ENCODE measurements around the gene KRAS.

The KRAS gene

DNA sequence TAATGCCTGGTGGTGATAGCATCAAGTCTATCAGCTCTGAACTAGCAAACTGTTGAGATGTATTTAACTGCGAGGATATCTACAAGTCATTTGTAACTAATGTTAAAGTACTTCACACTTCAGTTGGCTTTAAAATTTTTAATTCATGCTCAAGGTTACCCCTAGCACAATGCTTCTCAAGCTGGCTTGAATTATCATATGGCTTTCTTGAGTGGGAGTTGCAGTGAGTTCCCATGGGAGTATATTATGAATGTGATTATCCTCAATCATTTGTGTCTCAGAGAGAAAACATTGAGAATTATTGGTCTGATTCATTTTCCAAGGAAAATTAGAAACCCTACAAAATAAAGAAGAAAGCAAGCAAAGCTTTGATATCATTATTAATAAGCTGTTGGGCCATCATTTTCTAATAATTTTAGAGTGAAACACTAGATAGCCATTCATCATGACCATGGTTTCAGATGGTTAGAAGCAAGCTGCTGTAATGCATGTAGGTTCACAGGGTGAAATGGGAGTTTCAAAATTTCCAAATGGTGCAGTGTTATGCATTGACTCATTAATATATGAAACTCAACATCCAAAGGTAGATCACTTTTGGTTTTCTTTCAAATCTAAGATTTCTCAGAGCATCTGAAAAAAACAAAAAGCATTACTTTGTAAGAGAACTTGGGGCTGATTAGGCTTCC lies 11.8 kb upstream of the KRAS start:
- H3K9ac ChIP-seq: no peak overlapping the region
- no peaks in the 10 kb centered on the region for H3K36me3 ChIP-seq (ENCODE audit: insufficient read depth)
- H3K4me1 ChIP-seq (ENCODE audit: low read depth, poor library complexity, severe bottlenecking): peaks cover 12% of the 10 kb centered on the region
- TF ChIP-seq, protein P1, sequence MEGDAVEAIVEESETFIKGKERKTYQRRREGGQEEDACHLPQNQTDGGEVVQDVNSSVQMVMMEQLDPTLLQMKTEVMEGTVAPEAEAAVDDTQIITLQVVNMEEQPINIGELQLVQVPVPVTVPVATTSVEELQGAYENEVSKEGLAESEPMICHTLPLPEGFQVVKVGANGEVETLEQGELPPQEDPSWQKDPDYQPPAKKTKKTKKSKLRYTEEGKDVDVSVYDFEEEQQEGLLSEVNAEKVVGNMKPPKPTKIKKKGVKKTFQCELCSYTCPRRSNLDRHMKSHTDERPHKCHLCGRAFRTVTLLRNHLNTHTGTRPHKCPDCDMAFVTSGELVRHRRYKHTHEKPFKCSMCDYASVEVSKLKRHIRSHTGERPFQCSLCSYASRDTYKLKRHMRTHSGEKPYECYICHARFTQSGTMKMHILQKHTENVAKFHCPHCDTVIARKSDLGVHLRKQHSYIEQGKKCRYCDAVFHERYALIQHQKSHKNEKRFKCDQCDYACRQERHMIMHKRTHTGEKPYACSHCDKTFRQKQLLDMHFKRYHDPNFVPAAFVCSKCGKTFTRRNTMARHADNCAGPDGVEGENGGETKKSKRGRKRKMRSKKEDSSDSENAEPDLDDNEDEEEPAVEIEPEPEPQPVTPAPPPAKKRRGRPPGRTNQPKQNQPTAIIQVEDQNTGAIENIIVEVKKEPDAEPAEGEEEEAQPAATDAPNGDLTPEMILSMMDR (conservative IDR thresholded peaks at IDR 0.05; ENCODE audit: low read depth, low read length): no peak
- no peaks in the 10 kb centered on the region for H4K20me1 ChIP-seq (ENCODE audit: insufficient read depth)
- H3K4me2 ChIP-seq: no peak overlapping the region
- no peak overlapping the region for H3K27ac ChIP-seq
- no peak overlapping the region for H3K4me3 ChIP-seq (IDR thresholded peaks at IDR 0.05; ENCODE audit: insufficient read depth, low read depth, low read length)
- H3K27me3 ChIP-seq (ENCODE audit: insufficient read depth, low read depth): no peaks in the 10 kb centered on the region
- H2AFZ ChIP-seq (ENCODE audit: low read depth): no peak overlapping the region
- no peaks in the 10 kb centered on the region for H3K79me2 ChIP-seq (ENCODE audit: insufficient read depth, low read depth)

DNA sequence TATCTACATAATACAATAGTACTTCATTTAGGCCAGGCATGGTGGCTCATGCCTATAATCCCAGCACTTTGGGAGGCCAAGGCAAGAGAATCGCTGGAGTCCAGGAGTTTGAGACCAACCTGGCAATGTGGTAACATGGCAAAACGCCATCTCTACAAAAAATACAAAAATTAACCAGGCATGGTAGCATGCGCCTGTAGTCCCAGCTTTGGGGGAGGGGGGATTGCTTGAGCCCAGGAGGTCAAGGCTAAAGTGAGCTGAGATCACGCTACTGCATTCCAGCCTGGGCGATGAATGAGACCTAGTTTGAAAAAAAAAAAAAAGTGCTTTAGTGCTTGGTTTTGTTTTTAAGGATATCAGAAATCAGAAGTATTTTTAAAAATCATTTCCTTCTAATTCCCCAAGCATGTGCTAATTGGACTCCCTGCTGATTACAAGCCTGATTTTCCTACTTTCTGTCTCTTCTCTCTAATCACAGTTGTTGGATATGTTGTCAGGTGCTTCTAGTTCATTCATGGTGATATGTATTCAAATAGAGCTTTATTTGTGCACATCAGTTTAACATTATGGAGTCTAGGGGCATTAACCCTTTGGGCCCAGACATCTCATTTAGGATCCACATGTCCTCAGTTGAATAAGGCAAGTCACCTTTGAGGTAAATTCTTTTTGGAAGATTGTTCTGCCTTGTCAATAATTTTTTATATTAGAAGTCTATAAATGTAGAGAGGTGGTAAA lies 7.0 kb upstream of the KRAS start:
- Histone ChIP-seq H3K4me2 (no peak overlapping the region), H3K27ac (no peak overlapping the region), H3K79me2 (ENCODE audit: insufficient read depth, low read depth) (no peaks in the 10 kb centered on the region), H3K4me3 (IDR thresholded peaks at IDR 0.05; ENCODE audit: insufficient read depth, low read depth, low read length) (no peak overlapping the region), H2AFZ (ENCODE audit: low read depth) (no peak overlapping the region), H3K4me1 (ENCODE audit: low read depth, poor library complexity, severe bottlenecking) (peaks cover 6% of the 10 kb centered on the region), H3K36me3 (ENCODE audit: insufficient read depth) (no peaks in the 10 kb centered on the region), H4K20me1 (ENCODE audit: insufficient read depth) (no peaks in the 10 kb centered on the region), H3K9ac (no peak overlapping the region), H3K27me3 (ENCODE audit: insufficient read depth, low read depth) (no peaks in the 10 kb centered on the region)
- TF ChIP-seq, protein P1 (conservative IDR thresholded peaks at IDR 0.05; ENCODE audit: low read depth, low read length): no peak

DNA sequence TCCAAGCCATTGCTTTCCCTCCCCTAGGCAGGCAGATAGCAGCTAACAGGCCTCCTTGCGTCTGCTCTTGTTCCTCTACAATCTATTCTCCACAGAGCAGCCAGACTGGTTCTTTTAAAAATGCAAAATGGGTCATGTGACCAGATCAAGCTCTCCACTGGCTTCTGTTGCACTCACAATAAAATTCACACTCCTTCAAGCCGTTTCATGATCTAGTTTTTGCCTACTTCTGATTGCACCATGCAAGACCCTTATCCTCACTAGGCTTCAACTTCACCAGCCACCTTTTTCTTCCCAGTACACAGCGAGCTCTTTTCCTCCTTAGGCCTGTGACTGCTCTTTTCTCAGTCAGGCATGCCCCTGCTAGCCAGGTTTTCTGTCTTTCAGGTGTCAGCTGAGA lies 6.1 kb upstream of the KRAS start:
- no peak overlapping the region for H3K9ac ChIP-seq
- TF ChIP-seq, protein P1 (conservative IDR thresholded peaks at IDR 0.05; ENCODE audit: low read depth, low read length): no peak
- no peaks in the 10 kb centered on the region for H3K36me3 ChIP-seq (ENCODE audit: insufficient read depth)

DNA sequence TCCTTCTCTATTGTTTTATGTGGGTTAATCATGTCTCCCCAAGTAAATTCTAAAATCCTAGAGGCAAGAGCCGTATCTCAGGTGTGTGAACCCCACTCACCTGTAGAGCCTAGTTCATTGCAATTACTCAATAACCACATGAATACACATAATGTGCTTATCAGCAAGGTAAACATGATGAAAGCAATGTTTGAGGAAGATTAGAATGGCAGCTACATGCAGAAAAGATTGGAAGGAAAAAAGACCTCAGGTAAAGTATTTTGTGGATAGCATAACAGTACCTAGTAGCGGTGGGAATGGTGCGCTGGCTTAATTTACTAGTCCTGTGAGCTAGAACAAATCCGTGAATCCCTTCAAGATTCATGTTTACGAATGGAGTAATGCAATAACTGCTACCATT lies 5.3 kb upstream of the KRAS start:
- no peaks in the 10 kb centered on the region for H4K20me1 ChIP-seq (ENCODE audit: insufficient read depth)
- no peaks in the 10 kb centered on the region for H3K79me2 ChIP-seq (ENCODE audit: insufficient read depth, low read depth)
- TF ChIP-seq, protein P1 (conservative IDR thresholded peaks at IDR 0.05; ENCODE audit: low read depth, low read length): no peak

More for the DNA sequence above, 6.1 kb upstream of the KRAS start:
- H3K4me3 ChIP-seq (IDR thresholded peaks at IDR 0.05; ENCODE audit: insufficient read depth, low read depth, low read length): no peak overlapping the region
- H3K79me2 ChIP-seq (ENCODE audit: insufficient read depth, low read depth): no peaks in the 10 kb centered on the region
- no peak overlapping the region for H2AFZ ChIP-seq (ENCODE audit: low read depth)
- H3K27ac ChIP-seq: no peak overlapping the region
- H3K27me3 ChIP-seq (ENCODE audit: insufficient read depth, low read depth): no peaks in the 10 kb centered on the region
- no peaks in the 10 kb centered on the region for H4K20me1 ChIP-seq (ENCODE audit: insufficient read depth)
- no peak overlapping the region for H3K4me2 ChIP-seq
- peaks cover 6% of the 10 kb centered on the region for H3K4me1 ChIP-seq (ENCODE audit: low read depth, poor library complexity, severe bottlenecking)

More for the DNA sequence above, 5.3 kb upstream of the KRAS start:
- Histone ChIP-seq H3K9ac (no peak overlapping the region), H3K4me2 (no peak overlapping the region), H3K4me3 (IDR thresholded peaks at IDR 0.05; ENCODE audit: insufficient read depth, low read depth, low read length) (no peak overlapping the region), H3K36me3 (ENCODE audit: insufficient read depth) (no peaks in the 10 kb centered on the region), H3K4me1 (ENCODE audit: low read depth, poor library complexity, severe bottlenecking) (peaks cover 9% of the 10 kb centered on the region), H3K27ac (no peak overlapping the region), H2AFZ (ENCODE audit: low read depth) (no peak overlapping the region), H3K27me3 (ENCODE audit: insufficient read depth, low read depth) (no peaks in the 10 kb centered on the region)

Data from KMS-11 (cell line).